GM19043 (cell line): ENCODE results near the gene SRBD1.
"Not testable (repeated sequence)": the region's sequence is repeated elsewhere in the genome, so short reads cannot be mapped to it uniquely, and the experiment has no call there.

Experiments
- ATAC-seq: cut with Tn5 transposase; IDR thresholded peaks from one replicate; pipeline ENCODE4 v1.9.1; 2021; ENCODE audit warnings: low read depth; ENCODE audit not compliant: unreplicated experiment

The SRBD1 gene

GRCh38 chr2:45438872-45439665, 172.0 kb downstream of the SRBD1 start:
- ATAC-seq: no peak

DNA sequence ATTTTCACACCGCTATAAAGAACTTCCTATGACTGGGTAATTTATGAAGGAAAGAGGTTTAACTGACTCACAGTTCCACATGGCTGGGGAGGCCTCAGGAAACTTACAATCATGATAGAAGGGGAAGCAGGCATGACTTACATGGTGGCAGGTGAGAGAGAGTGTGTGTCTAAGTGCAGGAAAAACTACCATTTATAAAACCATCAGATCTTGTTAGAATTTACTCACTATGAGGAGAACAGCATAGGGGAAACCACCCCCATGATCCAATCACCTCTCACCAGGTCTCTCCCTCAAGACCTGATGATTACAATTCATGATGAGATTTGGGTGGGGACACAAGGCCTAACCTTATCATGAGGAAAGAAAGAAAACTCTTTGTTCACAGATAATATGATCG, 174.6 kb downstream of the SRBD1 start:
- ATAC-seq: no peak

- no peak for ATAC-seq
Observed at GRCh38 chr2:45435316-45435715, 175.8 kb downstream of the SRBD1 start.

DNA sequence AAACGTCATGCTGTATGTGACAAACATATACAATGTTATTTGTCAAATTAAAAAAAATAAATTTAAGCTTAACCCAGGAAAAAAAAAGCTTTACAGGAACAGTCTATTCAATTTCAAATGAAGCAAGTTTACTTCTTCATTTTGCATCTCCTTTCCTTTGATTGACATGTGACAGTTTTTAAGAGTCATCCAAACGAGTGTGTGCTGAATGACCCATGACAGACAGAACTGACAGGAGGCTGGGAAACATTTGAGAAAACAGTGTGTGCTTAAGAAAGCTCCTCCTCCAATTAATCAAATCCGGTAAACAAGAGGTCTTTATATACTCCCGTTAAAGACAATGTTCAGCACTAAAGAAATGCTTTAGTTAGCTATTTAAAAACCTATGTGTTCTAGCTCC, 177.7 kb downstream of the SRBD1 start:
- ATAC-seq: no peak

GRCh38 chr2:45432406-45432805, 178.7 kb downstream of the SRBD1 start:
- no peak for ATAC-seq

DNA sequence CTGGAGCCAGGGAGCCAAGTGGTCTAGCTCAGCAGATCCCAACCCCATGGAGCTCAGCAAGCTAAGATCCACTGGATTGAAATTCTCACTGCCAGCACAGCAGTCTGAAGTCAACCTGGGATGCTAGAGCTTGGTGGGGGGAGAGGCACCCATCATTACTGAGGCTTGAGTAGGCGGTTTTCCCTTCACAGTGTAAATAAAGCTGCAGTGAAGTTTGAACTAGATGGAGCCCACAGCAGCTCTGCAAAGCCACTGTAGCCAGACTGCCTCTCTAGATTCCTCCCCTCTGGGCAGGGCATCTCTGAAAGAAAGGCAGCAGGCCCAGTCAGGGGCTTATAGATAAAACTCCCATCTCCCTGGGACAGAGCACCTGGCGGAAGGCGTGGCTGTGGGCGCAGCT, 185.0 kb downstream of the SRBD1 start:
- not testable (repeated sequence) for ATAC-seq

GRCh38 chr2:45422921-45423320, 188.1 kb downstream of the SRBD1 start:
- ATAC-seq: no peak

DNA sequence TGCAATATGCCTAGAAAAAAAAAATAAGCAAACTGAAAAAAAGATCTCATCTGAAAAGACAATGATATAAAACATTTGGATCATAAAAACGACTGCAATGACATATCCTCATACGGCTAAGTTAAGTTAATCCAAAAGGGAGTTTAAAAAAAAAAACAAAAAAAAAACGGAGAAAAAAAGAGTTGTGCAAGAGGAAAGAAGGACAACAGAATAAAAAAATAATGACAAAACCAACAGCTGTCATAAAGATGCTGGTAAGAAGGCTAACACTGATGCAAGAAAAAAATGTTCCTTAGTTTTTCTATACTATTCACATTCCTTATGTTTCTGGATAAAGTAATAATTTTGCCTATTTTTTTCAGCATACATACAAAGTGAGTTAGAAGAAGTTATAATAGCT, 192.5 kb downstream of the SRBD1 start:
- ATAC-seq: no peak

DNA sequence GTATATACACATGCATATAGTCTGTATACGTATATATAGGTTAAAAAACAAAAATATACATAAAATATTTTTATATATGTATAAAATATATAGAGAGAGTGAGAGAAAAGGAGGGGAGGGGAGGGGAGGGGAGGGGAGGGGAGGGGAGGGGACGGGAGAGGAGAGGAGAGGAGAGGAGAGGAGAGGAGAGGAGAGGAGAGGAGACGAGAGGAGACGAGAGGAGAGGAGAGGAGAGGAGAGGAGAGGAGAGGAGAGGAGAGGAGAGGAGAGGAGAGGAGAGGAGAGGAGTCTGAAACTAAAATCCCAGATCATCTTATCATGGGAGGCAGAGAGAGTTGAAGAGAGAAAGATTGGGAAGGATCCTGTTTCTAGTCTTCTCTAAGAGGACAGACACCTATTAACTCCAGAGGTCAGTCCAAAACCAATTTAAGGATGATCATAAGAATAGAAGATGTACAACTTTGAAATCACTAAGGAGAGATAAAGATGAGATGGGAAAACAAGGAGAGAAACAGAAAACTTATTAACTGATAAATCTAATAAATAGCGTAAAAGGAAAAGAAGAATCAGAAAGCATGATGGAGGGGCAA, 195.4 kb downstream of the SRBD1 start:
- no peak for ATAC-seq

GRCh38 chr2:45412754-45413379, 198.2 kb downstream of the SRBD1 start:
- no peak for ATAC-seq

DNA sequence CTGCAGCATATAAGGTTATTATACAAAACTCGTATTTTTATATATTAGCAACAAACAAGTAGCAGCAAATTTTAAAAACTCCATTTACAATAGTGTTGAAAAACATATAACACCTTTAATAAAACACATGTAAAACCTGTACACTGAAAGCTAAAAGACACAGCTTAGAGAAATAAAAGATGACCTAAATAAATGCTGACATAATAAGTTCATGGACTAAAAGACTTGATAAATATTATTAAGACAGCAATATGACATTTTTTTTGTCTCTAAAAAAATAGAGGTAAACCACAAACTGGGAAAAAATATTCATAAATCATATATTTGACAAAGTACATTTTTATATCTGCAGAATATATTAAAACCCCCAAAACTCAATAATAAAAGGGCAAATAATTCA, 201.4 kb downstream of the SRBD1 start:
- no peak for ATAC-seq

DNA sequence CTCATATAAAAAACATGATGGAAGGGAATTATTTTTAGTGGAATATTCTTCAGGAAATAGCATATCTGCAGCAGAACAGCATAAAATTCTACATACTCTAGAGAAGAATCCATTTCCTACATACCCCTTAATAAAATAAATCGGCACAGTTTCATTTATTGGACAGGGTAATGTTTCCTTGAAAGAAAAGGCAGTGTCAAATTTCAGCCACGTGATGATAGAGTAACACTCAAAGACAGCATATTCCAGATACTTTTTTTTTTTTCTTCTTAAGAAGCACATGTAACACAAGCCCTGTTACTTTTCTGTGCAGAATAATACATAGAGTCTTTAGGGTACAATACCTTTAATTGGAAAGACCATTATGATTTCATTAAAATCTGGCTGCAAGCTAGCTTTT, 204.4 kb downstream of the SRBD1 start:
- no peak for ATAC-seq

GRCh38 chr2:45404807-45405297, 206.2 kb downstream of the SRBD1 start:
- ATAC-seq: no peak

DNA sequence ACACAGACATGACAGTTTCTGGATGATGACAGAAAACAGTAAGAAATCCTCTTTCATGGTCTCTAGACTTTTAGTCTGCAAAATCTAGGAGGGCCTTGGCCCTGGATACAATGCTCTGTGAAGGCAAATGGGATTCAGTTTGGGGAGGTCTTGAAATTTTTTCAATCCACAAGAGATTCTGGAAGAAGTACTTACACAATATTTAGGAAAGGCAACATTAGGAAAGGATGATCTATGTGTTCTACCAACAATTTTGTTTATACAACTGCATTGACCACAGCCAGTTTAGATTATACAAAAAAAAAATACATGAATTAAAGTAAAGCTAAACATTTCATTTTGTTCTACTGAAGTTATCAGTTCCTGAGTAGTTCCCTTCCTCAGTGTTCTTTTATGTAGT, 208.0 kb downstream of the SRBD1 start:
- no peak for ATAC-seq

- no peak for ATAC-seq
Observed at GRCh38 chr2:45401431-45401922, 209.6 kb downstream of the SRBD1 start.

- no peak for ATAC-seq
Observed at GRCh38 chr2:45399040-45399784, 211.9 kb downstream of the SRBD1 start.

- ATAC-seq: no peak
Observed at GRCh38 chr2:45397292-45397691, 213.8 kb downstream of the SRBD1 start.

DNA sequence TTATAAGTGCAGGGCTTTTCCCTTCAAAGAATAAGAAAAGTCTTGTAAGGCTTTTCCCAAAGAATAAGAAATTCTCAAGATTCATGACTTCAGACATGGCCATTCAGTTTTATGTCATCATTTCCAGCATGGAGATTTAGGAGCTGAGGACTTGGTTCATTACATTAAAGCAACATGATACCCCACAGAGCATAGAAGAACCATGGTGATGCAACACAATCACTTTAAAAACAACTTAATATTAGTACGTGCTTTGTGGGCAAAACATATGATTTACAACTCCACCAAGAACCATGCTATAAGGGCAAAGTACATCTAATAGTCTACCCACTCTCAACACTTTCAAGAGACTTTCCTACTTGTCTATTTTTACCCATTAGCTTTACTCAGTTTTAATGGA, 214.4 kb downstream of the SRBD1 start:
- ATAC-seq: no peak

- ATAC-seq: no peak
Observed at GRCh38 chr2:45394842-45395241, 216.2 kb downstream of the SRBD1 start.

DNA sequence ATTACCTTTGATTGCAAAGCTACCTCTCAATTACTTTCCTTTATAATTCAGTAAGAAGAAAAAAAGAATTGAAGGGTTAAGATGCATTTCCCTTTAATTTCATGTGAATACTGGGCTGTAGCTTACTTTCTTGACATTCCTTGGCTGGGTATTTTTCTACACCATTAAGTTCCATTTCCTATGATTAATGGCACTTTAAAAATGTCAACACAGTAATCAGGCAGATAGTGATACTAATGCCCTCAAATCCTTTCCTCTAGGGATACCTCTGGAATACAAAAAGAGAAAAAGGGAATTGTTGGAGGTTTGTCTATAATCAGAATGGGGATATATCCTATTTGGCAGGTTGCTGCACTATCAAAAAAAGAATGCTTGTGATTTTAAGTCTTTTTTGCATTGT, 216.9 kb downstream of the SRBD1 start:
- no peak for ATAC-seq

DNA sequence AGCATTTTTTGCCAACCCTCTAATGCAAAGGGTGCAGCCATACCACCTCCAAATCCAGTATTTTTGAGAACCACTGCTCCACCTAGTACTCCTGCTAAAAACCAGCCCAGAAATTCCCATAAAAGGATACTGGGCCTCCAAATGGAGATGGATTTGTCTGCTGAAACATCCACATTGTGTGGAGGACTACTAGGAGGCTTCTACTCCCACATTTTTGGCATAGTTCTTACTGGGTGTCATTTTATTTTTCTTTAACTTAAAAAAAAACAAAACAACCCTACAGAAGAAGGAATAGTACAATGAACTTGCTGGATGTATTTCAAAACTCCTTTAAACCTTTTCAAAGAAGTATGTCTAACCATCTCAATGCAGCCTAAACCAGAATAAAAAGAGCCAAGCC, 219.2 kb downstream of the SRBD1 start:
- ATAC-seq: no peak
